GM12892 (cell line): ENCODE measurements around the gene SMO.

Source experiments
- POLR2A ChIP-seq: IDR thresholded peaks from 2 replicates; pipeline ENCODE4 v1.6.1; 2011; ENCODE audit warnings: low read depth, low read length, control low read depth
- POLR2AphosphoS5 ChIP-seq: IDR thresholded peaks from 2 replicates; pipeline ENCODE4 v1.6.1; 2011; ENCODE audit warnings: low read depth, low read length, control low read depth
- TAF1 ChIP-seq: IDR thresholded peaks from 2 replicates; pipeline ENCODE4 v1.6.1; 2011; ENCODE audit warnings: low read depth, mild to moderate bottlenecking, control low read depth, low read length, borderline replicate concordance

DNA sequence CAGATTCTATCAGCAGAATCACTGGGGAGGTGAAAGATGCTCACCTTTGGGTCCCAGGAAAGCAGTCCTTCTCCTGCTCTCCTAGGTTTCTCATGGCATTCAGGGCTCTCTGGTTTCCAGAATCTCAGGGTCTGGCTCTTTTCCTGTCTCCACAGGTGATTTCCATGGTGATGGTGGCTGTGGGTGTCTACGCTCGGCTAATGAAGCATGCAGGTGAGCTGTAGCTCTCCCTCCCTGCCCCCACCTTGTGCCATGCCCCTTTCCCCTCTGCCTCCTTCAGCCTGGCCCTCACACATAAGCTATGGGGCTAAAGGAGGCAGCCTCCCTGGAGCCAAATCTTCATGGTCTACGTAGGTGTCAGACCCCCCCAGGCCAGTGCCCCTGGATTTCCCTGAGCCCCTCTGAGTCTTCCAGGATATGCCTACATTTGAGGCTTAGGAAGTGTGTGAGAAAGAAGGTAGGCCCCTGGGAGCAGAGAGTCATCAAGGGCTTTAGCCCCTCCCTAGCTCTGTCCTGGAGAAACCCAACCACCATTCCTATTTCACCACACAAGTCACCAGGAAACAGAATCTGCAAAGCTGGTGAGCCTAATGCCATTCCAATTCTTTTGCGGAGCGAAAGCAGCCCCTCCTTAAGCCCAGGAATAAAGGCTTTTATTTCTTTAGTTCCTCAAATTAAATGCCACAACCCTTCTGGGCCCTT is 26.8 kb upstream of the SMO start:
- TF ChIP-seq POLR2A (no peak; the same call in 1 of the 2 replicates), POLR2AphosphoS5 (no peak), TAF1 (no peak)
